ENCODE results near the gene SPCS3.
A peak's percentile ranks its signal among the peaks of the same experiment; 100 is the strongest.
"Not testable (repeated sequence)": the region's sequence is repeated elsewhere in the genome, so short reads cannot be mapped to it uniquely, and the experiment has no call there.

Gene SPCS3

DNA sequence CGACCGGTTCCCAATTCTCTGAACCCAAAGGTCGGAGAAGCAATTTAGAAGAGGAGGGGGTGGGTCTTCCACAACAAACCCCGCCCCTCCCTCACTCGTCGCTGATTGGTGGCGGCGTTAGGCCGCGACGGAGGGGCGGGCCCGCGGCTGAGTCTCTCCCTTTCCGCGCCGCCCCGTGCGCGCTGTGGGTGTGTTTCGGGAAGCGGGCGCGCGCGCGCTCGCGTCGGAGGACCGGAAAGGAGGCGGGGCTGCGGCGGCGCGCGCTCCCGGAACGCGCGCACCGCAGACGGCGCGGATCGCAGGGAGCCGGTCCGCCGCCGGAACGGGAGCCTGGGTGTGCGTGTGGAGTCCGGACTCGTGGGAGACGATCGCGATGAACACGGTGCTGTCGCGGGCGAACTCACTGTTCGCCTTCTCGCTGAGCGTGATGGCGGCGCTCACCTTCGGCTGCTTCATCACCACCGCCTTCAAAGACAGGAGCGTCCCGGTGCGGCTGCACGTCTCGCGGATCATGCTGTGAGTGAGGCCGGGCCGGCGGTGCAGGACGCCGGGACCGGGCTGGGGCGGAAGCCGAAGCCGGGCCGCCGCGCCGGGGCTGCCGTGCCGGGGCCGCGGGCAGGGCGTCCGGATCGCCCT lies at the start of gene SPCS3:
SPCS3 (plus strand) TSS at position 263 of the 636 bp plus-strand sequence; CDS start at position 374, 111 bp downstream.
- DNase-seq (ENCODE audit: low read depth) = peak; percentile 91

DNA sequence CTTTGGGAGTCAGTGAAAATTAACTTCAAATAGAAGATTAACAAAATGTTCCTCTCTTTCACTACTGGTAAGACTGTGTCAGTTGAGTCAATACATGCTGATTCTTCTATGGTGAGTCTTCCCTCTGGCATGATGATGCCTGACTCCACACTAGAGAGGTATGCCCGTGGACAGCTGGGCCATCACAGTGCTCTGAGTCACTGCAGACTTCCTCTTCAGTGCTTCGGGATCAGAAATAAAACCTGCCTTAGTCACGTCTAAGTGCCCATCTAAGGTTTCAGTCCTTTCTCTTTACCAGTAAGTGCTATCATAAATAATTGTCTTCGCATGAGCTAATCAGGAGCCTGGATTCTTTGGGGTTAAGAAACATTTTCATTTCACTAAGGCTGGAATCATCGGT lies 49.1 kb upstream of the SPCS3 start:
- no peak for DNase-seq (ENCODE audit: low read depth)

DNA sequence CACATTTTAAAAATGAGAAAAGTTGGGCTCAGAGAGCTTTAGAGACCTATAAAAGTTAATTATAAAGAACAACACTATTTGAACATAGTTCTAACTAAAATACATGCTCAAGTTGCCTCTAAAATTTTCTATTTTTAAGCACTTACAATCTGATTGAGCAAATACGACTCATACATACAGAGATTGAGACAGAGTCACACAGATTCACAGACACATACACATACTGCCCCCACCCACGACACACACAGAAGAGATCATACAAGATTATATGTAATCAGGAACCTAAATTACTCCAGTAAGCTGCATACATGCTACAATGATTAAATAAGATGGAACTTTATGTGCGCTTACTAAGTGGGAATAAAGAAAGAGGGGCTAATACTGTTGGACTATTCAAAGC lies 48.0 kb upstream of the SPCS3 start:
- no peak for DNase-seq (ENCODE audit: low read depth)

DNA sequence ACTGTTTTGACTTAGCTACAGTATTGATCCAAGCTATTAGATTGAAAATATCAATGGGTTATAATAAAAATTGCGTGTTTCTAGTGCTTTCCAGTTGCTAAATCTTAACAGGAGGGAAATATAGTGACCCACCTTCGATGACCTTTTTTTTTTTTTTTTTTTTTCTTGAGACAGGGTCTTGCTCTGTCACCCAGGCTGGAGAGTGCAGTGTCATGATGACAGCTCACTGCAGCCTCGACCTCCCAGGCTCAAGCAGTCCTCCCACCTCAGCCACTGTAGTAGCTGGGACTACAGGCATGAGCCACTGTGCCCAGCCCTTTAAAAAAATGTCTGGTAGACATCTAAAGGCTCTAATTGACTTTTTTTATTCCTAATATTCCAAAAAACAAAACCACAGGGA lies 47.0 kb upstream of the SPCS3 start:
- DNase-seq (ENCODE audit: low read depth) = no peak

DNA sequence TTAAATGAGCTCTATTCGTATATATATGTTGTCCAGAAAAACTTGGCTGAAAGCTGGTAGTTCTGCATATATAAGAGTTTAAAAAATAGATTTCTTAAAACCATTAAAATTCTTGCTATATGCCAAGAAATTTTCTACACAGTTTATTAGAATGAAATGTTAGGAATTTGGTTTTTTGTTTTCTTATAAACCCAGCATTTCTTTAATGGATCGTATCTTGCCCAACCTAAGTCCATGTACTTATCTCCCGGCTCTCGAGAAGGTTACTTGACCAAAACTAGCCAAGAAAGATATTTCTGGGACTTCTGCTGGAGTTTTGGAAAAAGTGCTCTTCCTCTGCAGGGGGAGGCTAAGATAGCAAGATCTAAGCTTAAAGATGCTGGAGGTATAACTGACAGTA lies 46.0 kb upstream of the SPCS3 start:
- DNase-seq (ENCODE audit: low read depth) = no peak

DNA sequence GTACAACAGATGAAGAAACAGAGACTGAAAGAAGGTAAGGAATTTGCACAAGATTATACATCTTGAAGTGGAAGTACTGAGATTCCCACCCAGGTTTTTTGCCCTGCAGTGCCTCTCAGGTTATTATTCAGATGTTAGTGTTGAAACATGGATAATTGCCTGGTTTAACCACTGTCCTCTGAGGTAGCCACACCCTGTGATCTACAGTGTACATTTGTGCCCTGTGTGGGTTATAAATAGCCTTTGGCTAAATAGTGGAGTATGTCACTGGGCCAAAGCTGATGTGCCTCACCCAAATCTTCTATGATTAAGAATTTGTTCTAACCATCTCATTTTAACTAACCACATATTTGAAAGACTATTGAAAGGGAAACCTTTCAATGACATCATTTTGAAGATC lies 45.3 kb upstream of the SPCS3 start:
- DNase-seq (ENCODE audit: low read depth) = no peak

DNA sequence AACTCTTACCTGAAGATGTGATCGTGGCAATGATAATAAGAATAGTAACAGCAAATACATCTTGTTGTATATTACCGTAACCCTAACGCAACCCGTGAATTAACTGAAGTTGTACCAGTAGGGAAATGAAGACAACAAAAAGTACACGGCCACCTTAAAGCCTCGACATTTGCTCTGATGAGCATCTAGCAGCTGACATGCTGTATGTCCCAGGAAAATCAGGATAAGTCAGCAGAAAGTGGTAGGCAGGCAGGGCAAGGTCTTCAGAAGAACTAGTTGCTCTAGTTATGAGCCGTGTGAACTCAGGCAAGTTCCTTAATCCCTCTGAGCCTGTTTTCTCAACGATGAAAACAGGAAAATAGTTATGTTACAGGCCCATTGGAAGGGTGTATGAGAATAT lies 43.1 kb upstream of the SPCS3 start:
- no peak for DNase-seq (ENCODE audit: low read depth)

DNA sequence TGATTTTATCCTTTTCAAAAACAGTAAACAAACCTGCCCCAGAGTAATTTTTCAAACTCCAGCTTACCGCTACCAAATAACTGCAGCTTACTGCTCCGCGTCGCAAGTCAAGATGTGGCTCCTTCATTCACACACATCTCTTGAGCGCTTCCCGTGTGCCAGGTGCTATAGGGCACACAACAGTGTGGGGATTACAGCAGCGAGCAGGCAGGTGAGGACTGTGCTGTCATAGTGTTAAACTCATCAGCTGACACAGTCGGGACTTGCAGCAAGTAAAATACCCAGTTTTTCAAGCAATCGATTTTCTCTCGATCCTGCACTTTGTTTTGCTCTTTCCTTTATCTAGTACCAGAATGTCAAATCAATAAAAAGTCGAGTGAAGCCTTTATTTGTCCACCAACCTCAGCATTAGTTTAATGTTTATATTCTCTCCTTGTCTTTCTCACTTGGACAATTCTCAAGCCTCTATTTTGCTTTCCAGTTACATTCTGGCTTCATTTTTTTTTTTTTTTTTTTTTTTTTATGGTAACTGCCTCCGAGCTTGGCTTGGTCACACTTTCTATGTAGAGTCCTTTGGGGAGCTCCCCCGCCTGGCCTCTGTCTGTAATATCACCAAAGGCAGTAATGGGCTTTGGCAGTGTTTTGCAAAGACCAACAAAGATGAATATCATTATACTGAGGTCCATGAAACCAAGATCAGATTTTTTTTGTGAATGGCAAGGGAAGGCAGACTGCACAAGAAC lies 42.4 kb upstream of the SPCS3 start:
- DNase-seq (ENCODE audit: low read depth) = peak; percentile 6

DNA sequence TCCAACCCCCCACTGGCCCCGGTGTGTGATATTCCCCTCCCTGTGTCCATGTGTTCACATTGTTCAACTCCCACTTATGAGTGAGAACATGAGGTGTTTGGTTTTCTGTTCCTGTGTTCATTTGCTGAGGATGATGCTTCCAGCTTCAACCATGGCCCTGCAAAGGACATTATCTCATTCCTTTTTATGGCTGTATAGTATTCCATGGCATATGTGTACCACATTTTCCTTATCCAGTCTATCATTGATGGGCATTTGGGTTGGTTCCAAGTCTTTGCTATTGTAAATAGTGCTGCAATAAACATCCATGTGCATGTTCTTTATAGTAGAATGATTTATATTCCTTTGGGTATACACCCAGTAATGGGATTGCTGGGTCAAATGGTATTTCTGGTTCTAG lies 40.2 kb upstream of the SPCS3 start:
- not testable (repeated sequence) for DNase-seq (ENCODE audit: low read depth)

DNA sequence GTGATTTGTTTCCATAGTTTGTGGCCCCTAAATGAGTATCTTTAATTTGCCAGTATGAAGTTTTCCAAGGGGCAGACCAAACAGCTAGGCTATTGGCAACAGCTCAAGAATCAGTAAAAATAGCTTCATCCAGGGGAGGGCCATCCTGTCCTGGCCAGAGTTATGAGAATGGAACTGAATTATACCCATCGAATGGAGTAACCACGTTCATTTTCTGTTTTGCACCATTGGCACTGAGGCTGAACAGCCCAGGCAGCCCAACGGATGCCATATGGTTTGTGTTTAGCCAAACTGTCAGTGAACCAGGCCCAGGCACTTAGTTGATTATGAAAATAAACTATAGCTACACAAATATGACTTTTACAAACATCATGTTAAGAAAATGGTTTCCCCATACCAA lies 33.0 kb upstream of the SPCS3 start:
- DNase-seq (ENCODE audit: low read depth) = no peak

DNA sequence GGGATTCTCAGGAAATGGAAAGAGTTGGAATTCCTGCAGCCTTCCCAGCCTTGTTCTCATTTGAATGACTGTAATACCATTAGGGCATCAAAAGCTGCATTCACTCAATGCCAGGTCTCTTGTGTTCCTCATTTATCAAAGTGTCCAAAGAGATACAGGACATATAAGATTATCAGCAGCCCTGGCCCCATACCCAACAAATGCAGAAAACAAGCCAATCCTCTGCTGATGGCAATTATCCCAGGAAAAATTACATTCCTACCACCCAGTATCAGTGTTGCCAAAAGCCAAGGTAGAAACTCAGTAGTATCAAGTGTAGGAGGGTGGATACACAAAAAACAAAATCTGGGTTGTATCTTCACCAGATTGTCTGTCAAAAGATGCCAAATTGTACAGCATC lies 32.2 kb upstream of the SPCS3 start:
- DNase-seq (ENCODE audit: low read depth) = no peak

DNA sequence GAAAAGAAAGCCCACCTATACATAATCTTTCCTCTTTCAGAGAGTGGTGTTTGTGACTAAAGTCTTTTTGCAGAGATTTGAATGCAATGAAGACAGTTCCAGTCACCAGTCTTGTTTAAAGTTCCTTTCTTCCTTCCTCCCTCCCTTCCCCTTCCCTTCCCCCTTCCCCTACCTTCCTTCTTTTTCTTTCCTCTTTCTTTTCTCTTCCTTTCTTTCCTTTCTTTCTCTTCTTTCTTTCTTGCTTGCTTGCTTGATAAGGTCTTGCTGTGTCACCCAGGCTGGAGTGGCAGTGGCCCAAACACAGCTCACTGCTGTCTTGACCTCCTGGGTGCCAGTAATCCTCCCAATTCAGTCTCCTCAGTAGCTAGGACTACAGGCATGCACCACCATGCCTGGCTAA lies 31.7 kb upstream of the SPCS3 start:
- no peak for DNase-seq (ENCODE audit: low read depth)

DNA sequence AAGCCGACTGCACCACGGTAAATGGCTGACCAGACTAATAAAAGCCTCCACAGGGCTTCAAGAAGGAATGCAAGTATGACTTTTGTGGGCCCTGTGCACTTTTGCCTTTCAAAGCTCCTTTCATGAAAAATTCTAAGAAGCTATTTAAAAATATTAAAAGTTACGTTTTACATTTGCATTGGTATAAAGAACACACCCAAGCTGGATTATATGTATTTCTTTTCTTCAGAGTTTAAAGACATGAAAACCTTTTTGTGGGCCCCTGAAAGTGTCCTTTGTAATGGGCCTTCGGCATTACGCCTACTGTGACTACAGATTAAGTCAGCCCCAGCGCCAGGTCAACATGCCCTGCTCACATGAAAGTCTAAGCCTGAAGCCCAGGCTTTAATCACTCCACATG lies 30.2 kb upstream of the SPCS3 start:
- no peak for DNase-seq (ENCODE audit: low read depth)

DNA sequence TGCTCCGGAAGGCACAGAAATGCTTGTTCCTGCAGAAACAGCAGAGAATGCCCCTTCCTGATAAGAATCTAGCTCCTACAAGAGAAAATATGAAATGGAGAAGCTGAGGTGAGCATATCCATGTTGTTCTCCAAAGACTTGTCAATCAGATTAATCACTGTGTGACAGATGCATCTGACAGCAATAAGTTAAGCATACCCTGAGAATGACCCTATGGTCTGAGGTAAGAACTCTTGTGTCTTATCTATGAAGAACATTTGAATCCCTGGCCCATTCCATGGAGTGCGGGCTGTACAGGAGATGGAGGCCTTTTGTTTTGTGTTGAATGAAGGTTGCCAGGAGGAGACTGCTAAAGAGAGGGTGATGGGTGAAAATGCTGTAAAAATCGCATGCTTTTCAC lies 29.2 kb upstream of the SPCS3 start:
- DNase-seq (ENCODE audit: low read depth) = no peak

DNA sequence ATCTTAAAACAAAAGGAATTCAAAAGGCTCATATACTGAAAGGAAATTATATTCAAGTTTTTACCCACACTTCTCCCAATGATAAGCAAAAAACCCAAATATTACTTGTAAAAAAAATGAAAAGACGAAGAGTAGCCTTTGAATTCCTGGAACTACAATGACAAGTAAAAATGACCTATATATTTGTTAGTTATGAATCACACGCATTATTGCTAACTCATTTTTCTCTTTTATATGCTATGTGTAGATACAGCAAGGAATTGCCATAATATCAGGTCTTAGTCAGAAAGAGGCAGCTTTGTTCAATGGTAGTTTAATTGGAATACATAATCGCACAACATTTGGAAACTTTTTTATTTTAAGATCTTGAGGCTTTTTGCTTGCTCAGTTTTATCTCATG lies 28.0 kb upstream of the SPCS3 start:
- no peak for DNase-seq (ENCODE audit: low read depth)

DNA sequence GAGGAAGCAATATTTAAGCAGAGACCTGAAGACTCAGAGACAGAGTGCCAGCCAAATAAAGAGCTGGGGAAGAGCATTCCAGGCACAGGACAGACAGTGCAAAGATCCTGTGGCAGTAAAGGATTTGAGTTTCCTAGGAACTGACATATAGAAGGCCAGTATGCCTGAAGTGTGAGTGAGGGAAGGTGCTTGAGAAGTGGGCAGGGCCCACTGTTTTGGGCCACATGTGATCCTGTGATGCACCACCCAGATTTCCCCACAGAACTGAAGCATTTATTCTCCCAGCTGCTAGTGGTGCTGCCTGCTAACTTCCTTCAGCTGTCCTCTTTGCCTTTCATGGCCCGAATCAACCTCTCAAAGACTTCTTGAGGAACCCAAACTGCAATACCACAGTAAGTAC lies 26.8 kb upstream of the SPCS3 start:
- DNase-seq (ENCODE audit: low read depth) = no peak

DNA sequence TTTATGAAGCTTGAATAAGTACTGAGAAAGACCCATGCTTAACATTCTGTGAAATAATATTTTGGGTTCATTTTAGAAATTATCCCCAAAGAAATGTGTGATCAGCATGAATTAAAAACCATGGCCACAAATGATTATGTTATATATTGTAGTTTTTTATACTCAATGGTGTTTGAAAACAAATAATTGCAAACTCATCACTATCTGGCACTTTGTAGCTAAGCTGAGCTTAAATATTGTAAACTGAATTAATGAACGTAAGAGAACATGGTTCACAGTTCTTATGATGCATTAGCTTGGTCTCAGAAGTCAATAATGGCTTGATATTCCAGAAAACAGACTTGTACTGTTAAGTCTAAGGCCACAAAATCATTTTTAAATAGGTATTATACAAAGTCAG lies 26.1 kb upstream of the SPCS3 start:
- no peak for DNase-seq (ENCODE audit: low read depth)

DNA sequence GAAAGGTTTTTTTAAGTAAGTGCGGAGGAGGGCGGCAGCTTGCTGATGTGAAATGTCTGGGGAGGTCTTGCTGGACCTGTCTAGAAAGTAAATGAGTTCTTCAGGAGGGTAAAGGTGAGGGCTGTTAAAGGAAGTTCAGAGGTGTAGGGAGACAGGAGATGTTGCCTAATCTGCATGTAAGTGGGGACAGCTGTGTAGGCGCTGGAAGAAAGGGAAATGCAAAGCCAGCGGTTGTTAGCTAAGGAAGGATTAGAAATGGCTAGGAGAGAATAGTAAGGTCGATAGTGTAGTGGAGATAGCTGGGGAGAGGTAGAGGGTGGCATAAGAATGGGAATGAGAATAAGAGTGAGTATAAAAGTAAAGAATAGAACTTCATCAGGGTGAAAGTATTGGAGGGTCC lies 23.9 kb upstream of the SPCS3 start:
- DNase-seq (ENCODE audit: low read depth) = not testable (repeated sequence)

DNA sequence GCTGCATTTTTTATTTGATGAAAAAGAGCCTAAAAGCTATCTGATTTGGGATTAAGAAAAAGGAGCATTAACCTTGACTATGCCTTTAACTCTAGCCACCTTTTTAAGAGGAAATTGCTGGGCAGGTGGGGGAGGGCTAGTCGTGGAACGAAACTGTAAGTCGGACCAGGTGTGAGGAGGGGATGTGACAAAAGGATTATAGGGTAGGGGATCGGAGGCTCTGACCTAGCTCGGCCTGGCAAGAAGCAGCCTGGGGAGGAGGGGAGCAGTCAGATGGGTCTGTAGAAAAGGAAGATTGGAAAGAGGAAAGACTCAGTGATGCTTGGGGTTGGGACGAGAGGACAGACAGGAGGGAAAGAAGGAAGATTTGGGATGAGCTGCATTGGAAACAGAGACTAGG lies 21.1 kb upstream of the SPCS3 start:
- no peak for DNase-seq (ENCODE audit: low read depth)

DNA sequence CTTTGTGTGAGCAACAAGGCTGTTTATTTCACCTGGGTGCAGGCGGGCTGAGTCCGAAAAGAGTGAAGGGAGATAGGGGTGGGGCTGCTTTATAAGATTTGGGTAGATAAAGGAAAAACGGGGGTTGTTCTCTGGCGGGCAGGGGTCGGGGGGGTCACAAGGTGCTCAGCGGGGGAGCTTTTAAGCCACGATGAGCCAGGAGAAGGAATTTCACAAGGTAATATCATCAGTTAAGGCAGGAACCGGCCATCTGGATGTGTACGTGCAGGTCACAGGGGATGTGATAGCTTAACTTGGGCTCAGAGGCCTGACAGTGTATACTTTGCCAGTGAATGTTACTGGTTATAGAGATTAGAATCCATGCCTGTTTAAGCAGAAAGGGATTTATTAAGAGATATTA lies 19.7 kb upstream of the SPCS3 start:
- no peak for DNase-seq (ENCODE audit: low read depth)

DNA sequence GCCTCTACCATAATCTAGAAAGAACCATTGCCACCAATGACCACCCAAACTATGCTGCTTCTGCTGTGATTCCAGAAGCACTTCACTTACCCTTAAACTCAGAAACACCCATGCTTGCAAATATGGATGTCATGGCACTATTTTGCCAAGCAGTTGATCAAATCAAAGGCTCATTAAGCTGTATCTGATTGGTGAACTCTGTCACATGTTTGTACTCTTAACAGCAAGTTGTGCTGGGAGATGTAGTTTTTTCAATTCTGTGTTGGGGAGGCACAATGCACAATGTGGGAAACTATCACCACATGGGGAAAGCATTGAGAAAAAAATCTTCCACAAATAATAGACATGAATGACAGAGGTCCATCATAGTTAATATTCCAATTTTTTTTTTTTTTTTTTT lies 19.2 kb upstream of the SPCS3 start:
- no peak for DNase-seq (ENCODE audit: low read depth)

DNA sequence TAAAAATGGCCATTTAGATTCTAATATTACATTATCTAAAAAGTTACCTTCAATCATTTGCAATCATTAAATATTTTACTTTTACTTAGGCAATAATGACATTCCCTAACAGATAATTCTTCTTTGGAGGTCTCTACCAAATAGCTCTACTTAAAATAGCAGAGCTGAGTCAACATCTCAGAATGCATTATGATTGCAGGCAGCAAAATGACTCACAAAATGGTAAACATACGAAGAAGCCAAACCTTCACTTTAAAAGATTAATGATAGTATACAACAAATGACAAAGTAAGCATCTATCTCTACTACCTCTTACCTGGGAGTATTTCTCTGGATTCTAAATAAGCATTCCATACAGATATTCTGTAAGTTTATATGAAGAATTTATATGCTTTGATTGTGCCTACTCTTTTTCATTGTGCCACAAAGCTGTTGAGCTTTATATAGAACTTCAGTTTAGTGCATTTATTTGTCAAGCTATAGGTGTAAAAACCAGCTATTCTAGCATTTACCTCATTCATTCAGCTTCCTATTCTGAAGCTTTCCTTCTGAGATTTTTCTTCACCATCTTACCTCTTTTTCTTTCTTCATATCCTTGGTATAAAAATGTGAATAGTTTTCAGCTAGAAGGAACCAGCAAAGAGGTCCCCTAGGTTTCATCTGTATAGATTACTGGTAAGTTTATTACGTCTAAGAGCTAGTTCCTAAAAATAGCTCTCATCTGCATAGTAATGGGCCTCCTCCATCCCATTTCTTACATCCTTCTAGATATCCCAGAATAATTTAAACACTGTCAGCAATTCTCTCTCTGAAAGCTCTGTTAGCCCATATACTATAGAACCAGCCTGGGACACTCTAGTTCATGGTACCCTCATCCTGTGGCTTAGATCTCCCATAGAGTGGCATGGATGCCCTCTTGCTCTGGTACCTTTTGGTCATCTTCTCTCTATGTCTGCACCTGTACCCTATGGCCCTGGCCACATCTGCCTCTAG lies 17.2 kb upstream of the SPCS3 start:
- no peak for DNase-seq (ENCODE audit: low read depth)

DNA sequence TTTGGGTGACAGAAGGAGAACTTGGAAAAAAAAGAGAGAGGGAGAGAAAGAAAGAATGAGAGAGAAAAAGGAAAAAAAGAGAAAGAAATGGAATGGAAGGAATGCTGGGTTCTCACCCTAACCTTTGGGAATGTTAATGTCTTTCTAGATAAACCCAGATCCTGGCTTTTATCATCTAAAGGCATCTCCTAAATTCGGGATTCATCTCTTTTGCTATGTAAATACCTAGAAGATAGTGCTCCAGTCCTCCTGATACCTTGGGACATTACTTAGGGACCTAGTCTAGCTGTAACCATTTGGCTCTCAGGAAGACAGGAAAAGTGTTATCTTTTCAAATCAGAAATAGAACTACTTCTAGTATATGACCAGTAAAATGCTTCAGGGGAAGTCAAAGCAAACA lies 15.8 kb upstream of the SPCS3 start:
- no peak for DNase-seq (ENCODE audit: low read depth)
